Mesendoderm (in vitro differentiated cells): ENCODE results near the gene SPATA31D3.
"Not testable (repeated sequence)": the region's sequence is repeated elsewhere in the genome, so short reads cannot be mapped to it uniquely, and the experiment has no call there.

Experiments
- DNase-seq: peaks from one replicate; pipeline ENCODE4 v3.0.0; 2013
- H2AK5ac ChIP-seq: 2 replicates; pipeline ENCODE4 v1.6.1; 2013; ENCODE audit warnings: low read length, inconsistent platforms
- H2BK120ac ChIP-seq: 2 replicates; pipeline ENCODE4 v1.6.1; 2013; ENCODE audit warnings: low read depth, mild to moderate bottlenecking, low read length, moderate library complexity, mixed read lengths
- H2BK15ac ChIP-seq: replicated peaks from 2 replicates; pipeline ENCODE4 v1.6.1; 2013; ENCODE audit warnings: low read depth, mild to moderate bottlenecking, moderate library complexity
- H2BK5ac ChIP-seq: 2 replicates; pipeline ENCODE4 v1.6.1; 2013; ENCODE audit warnings: low read length, inconsistent platforms
- H3K18ac ChIP-seq: 2 replicates; pipeline ENCODE4 v1.6.1; 2013; ENCODE audit warnings: mild to moderate bottlenecking, low read length, mixed read lengths
- H3K23ac ChIP-seq: one replicate; pipeline ENCODE4 v1.6.1; 2013; ENCODE audit warnings: low read length
- H3K27ac ChIP-seq: 2 replicates; pipeline ENCODE4 v1.5.1; 2013; ENCODE audit warnings: low read depth, mild to moderate bottlenecking, inconsistent platforms, low read length, moderate library complexity
- H3K27me3 ChIP-seq: 2 replicates; pipeline ENCODE4 v1.6.1; 2013; ENCODE audit warnings: low read length, control low read depth, mild to moderate bottlenecking, inconsistent platforms; ENCODE audit not compliant: insufficient read depth, poor library complexity
- H3K36me3 ChIP-seq: 2 replicates; pipeline ENCODE4 v1.6.1; 2013; ENCODE audit warnings: low read length, inconsistent platforms; ENCODE audit not compliant: control insufficient read depth, insufficient read depth
- H3K4ac ChIP-seq: one replicate; pipeline ENCODE4 v1.6.1; 2013; ENCODE audit warnings: low read depth, mild to moderate bottlenecking, low read length, moderate library complexity
- H3K4me1 ChIP-seq: 2 replicates; pipeline ENCODE4 v1.6.1; 2013; ENCODE audit warnings: low read depth, low read length, inconsistent platforms; ENCODE audit not compliant: control insufficient read depth
- H3K4me2 ChIP-seq: 2 replicates; pipeline ENCODE4 v1.6.1; 2013; ENCODE audit warnings: low read length
- H3K4me3 ChIP-seq: 2 replicates; pipeline ENCODE4 v1.5.1; 2013; ENCODE audit warnings: mild to moderate bottlenecking, low read length
- H3K56ac ChIP-seq: one replicate; pipeline ENCODE4 v1.6.1; 2013; ENCODE audit warnings: low read length
- H3K79me1 ChIP-seq: 2 replicates; pipeline ENCODE4 v1.6.1; 2013; ENCODE audit warnings: low read length, inconsistent platforms
- H3K79me2 ChIP-seq: 2 replicates; pipeline ENCODE4 v1.6.1; 2013; ENCODE audit warnings: mild to moderate bottlenecking, low read length; ENCODE audit not compliant: control insufficient read depth, insufficient read depth
- H3K9ac ChIP-seq: 2 replicates; pipeline ENCODE4 v1.6.1; 2013; ENCODE audit warnings: low read length, inconsistent platforms
- H4K5ac ChIP-seq: one replicate; pipeline ENCODE4 v1.6.1; 2013; ENCODE audit warnings: low read length
- H4K8ac ChIP-seq: one replicate; pipeline ENCODE4 v1.6.1; 2013; ENCODE audit warnings: low read depth, mild to moderate bottlenecking, control low read depth, low read length, moderate library complexity
- WGBS: extraction: QIAGEN DNeasy Blood & Tissue Kit; methylation state at CpG from one replicate; pipeline ENCODE4 v1.1.7; 2013; ENCODE audit warnings: low lambda C conversion rate, missing lambda C conversion rate; ENCODE audit not compliant: insufficient coverage; ENCODE audit errors: extremely low coverage; 5-methylcytosine and 5-hydroxymethylcytosine counted together

Gene SPATA31D3

DNA sequence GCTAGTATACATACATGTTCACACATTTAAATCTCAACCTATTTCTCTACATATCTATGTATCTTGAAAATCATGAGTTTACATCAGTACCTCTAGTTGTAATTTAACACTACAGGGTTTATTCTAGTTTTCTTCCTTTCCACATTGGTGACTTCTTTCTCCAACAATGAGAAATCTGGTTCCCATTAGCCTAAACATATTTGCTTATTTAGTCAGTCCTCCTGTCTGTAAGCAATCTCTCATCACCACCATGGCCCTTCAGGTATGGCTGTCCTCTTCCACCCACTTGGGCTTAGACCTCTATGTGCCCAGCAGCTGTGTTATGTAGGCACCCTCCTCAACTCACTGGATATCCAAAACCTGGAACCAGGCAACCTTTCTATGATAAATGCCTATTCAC is 37.3 kb downstream of the SPATA31D3 start:
- H2BK15ac ChIP-seq: no peak overlapping the region

DNA sequence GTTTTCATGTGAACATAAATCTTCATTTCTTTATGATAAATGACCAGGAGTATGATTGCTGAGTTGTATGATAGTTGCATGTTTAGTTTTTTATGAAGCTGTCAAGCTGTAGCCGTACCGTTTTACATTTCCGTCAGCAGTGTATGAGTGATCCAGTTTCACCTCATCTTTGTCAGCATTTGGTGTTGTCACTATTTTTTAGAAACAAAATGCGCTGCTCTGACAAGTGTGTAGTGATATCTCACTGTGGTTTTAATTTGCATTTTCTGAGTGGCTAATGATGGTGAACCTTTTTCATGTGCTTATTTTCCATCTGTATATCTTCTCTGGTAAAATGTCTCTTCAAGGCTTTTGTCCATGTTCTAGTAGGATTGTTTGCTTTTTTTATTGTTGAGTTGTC is 38.6 kb downstream of the SPATA31D3 start:
- Histone ChIP-seq H3K27ac (no peak overlapping the region), H2AK5ac (no peak overlapping the region), H3K36me3 (no peaks in the 10 kb centered on the region), H3K9ac (no peak overlapping the region), H4K8ac (no peak overlapping the region), H4K5ac (no peak overlapping the region), H2BK5ac (no peak overlapping the region), H3K79me2 (no peaks in the 10 kb centered on the region), H2BK15ac (no peak overlapping the region), H2BK120ac (no peak overlapping the region), H3K79me1 (no peaks in the 10 kb centered on the region), H3K4me1 (no peaks in the 10 kb centered on the region), H3K56ac (no peak overlapping the region), H3K23ac (no peak overlapping the region), H3K4me2 (no peak overlapping the region), H3K27me3 (no peaks in the 10 kb centered on the region), H3K18ac (no peak overlapping the region), H3K4me3 (no peak overlapping the region), H3K4ac (no peak overlapping the region)
- no peak for DNase-seq
- no CpG with 5 or more reads among the region's 4 CpGs for WGBS

More for the DNA sequence above, 37.3 kb downstream of the SPATA31D3 start:
- no peak overlapping the region for H2BK5ac ChIP-seq
- H3K56ac ChIP-seq: no peak overlapping the region
- no peak for DNase-seq
- no peak overlapping the region for H2AK5ac ChIP-seq
- H3K18ac ChIP-seq: no peak overlapping the region
- H3K27me3 ChIP-seq: no peaks in the 10 kb centered on the region
- no peak overlapping the region for H4K8ac ChIP-seq
- H3K27ac ChIP-seq: no peak overlapping the region
- no peak overlapping the region for H3K4me3 ChIP-seq
- no peak overlapping the region for H3K4ac ChIP-seq
- H3K79me2 ChIP-seq: no peaks in the 10 kb centered on the region
- no peaks in the 10 kb centered on the region for H3K4me1 ChIP-seq
- H3K9ac ChIP-seq: no peak overlapping the region
- H3K36me3 ChIP-seq: no peaks in the 10 kb centered on the region
- H3K4me2 ChIP-seq: no peak overlapping the region
- no peak overlapping the region for H3K23ac ChIP-seq
- H4K5ac ChIP-seq: no peak overlapping the region
- no peak overlapping the region for H2BK120ac ChIP-seq
- no peaks in the 10 kb centered on the region for H3K79me1 ChIP-seq

DNA sequence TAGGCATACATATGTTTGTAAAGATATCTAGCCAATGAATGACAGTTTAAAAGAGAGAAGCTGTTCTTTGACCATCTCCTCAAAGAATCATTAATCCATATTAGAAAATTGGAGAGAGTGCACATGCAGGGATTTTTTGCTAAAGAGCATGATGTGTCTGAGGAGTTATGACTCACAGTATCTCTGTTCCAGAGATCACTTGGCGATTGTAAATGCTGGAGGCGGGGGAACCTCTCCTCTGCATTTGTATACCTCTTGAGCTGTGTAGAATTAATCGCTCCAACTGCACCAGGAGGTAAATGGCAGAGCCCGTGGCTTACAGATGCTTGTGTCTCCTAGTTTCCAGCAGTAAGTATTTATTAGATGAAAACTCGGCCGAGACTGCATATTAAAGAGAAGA is 41.6 kb downstream of the SPATA31D3 start:
- H3K27me3 ChIP-seq: no peaks in the 10 kb centered on the region
- H3K4ac ChIP-seq: no peak overlapping the region
- H3K23ac ChIP-seq: no peak overlapping the region
- no peak overlapping the region for H3K18ac ChIP-seq
- no peak overlapping the region for H2BK5ac ChIP-seq
- no peak overlapping the region for H3K9ac ChIP-seq
- H3K56ac ChIP-seq: no peak overlapping the region
- no peak for DNase-seq
- H3K27ac ChIP-seq: no peak overlapping the region
- no peaks in the 10 kb centered on the region for H3K79me2 ChIP-seq
- no peak overlapping the region for H2BK15ac ChIP-seq
- no CpG with 5 or more reads among the region's 6 CpGs for WGBS
- no peak overlapping the region for H3K4me2 ChIP-seq
- H3K4me1 ChIP-seq: no peaks in the 10 kb centered on the region
- no peak overlapping the region for H2AK5ac ChIP-seq
- no peak overlapping the region for H2BK120ac ChIP-seq
- H4K8ac ChIP-seq: no peak overlapping the region
- no peak overlapping the region for H3K4me3 ChIP-seq
- no peaks in the 10 kb centered on the region for H3K36me3 ChIP-seq
- H4K5ac ChIP-seq: no peak overlapping the region
- no peaks in the 10 kb centered on the region for H3K79me1 ChIP-seq

DNA sequence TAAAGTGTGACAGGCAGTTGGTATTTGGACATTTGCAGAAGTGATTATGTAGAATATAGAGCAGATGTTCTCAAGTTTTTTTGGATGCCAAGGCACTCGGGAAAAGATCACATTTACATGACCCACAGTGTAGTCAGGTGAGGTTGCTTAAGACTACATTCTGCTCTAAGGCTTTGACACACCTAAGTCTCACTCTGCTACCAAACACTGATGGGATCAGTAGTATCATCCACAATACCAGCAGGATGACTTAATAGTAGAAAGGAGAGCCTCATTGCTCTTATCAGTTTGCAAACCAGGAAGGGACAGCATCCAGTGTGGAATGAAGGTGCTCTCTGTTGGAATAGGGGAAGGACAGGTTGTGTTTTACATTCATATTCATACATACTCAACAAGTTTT is 42.8 kb downstream of the SPATA31D3 start:
- H3K4me3 ChIP-seq: no peak overlapping the region
- H2BK15ac ChIP-seq: no peak overlapping the region
- H3K79me2 ChIP-seq: no peaks in the 10 kb centered on the region
- no peak overlapping the region for H2BK5ac ChIP-seq
- no peaks in the 10 kb centered on the region for H3K27me3 ChIP-seq
- H3K18ac ChIP-seq: no peak overlapping the region
- no peak overlapping the region for H3K23ac ChIP-seq
- no peak for DNase-seq
- no peak overlapping the region for H3K4ac ChIP-seq
- H4K8ac ChIP-seq: no peak overlapping the region
- H4K5ac ChIP-seq: no peak overlapping the region
- no peaks in the 10 kb centered on the region for H3K36me3 ChIP-seq
- no peaks in the 10 kb centered on the region for H3K4me1 ChIP-seq
- no peak overlapping the region for H2BK120ac ChIP-seq
- H3K4me2 ChIP-seq: no peak overlapping the region
- H3K27ac ChIP-seq: no peak overlapping the region
- H3K79me1 ChIP-seq: no peaks in the 10 kb centered on the region
- no peak overlapping the region for H3K9ac ChIP-seq
- no peak overlapping the region for H2AK5ac ChIP-seq
- no peak overlapping the region for H3K56ac ChIP-seq
- WGBS: no CpG with 5 or more reads among the region's 1 CpG

DNA sequence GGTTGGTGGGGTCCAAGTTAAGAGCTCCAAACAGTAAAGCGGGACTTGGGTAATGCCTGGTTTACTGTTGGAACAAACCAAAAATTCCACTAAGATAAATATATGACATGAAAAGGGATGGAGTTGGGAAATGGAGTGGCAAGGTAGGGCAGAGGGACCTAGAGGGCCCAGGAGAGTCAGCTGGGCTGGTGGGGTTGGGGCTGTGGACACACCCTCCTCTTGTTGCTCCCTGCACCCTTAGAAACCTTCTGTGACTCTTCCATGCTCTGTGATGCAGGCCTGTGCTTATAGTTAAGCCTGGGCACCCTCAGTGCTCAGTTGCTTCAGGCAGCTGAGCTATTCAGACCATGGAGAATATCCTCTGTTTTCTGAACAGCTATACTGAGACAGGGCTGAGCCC is 45.2 kb downstream of the SPATA31D3 start, which contains the start of gene SPATA31D1:
Gene SPATA31D1 (plus strand): TSS at position 301 of the 400 bp plus-strand sequence. CDS start 47 bp downstream, at position 348.
- not testable (repeated sequence) for DNase-seq, H3K23ac ChIP-seq, H4K8ac ChIP-seq, H3K27ac ChIP-seq, H2BK15ac ChIP-seq, H3K4ac ChIP-seq, H3K4me2 ChIP-seq, H3K4me3 ChIP-seq, H2BK5ac ChIP-seq, H3K79me1 ChIP-seq, H3K27me3 ChIP-seq, H3K9ac ChIP-seq, H4K5ac ChIP-seq, H3K36me3 ChIP-seq, H3K79me2 ChIP-seq, H3K18ac ChIP-seq, H3K56ac ChIP-seq, H2BK120ac ChIP-seq, H2AK5ac ChIP-seq, H3K4me1 ChIP-seq
- WGBS: no CpG with 5 or more reads among the region's 1 CpG

DNA sequence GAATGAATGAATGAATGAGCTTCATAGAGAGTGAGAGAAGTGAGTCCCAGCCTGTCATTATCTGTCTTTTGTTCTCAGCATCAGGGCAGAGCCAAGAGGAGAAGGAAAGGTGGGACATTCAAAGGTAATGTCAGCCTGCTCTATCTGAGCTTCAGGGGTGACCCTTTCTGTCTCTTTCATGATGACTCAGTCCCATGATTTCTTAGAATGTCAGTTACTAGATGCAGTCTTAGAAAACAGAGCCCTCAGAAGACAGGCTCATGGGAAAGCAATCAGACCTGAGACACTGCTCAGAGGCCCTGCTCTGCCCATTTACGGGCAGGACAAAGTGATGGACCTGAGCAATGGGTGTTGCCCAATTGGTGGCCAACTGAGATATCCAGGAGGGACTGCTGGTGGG is 46.4 kb downstream of the SPATA31D3 start:
- H3K23ac ChIP-seq: no peak overlapping the region
- no peaks in the 10 kb centered on the region for H3K79me1 ChIP-seq
- H3K56ac ChIP-seq: no peak overlapping the region
- no peak overlapping the region for H4K5ac ChIP-seq
- H3K4me1 ChIP-seq: no peaks in the 10 kb centered on the region
- no peaks in the 10 kb centered on the region for H3K36me3 ChIP-seq
- no peak for DNase-seq
- H2BK120ac ChIP-seq: no peak overlapping the region
- H3K4me2 ChIP-seq: no peak overlapping the region
- H3K18ac ChIP-seq: no peak overlapping the region
- H2AK5ac ChIP-seq: no peak overlapping the region
- H3K4ac ChIP-seq: no peak overlapping the region
- H3K27me3 ChIP-seq: no peaks in the 10 kb centered on the region
- WGBS: no CpG with 5 or more reads among the region's 1 CpG
- no peak overlapping the region for H3K9ac ChIP-seq
- no peak overlapping the region for H4K8ac ChIP-seq
- H3K79me2 ChIP-seq: no peaks in the 10 kb centered on the region
- H2BK5ac ChIP-seq: no peak overlapping the region
- H3K27ac ChIP-seq: no peak overlapping the region
- no peak overlapping the region for H3K4me3 ChIP-seq
- H2BK15ac ChIP-seq: no peak overlapping the region
